DOHH2 (cell line): ENCODE data around the gene PDIA4.

ENCODE experiments used
- H3F3A ChIP-seq: fragments of 200-600 bp; sonication (generic), shearing (Covaris generic); 2 replicates; pipeline ENCODE4 v1.6.0; 2016; ENCODE audit warnings: antibody characterized with exemption, mild to moderate bottlenecking; ENCODE audit not compliant: control insufficient read depth, insufficient read depth
- H3K27ac ChIP-seq: fragments of 200-600 bp; sonication (generic); 2 replicates; pipeline ENCODE4 v1.5.1; 2014; ENCODE audit warnings: low read depth, mild to moderate bottlenecking, low read length, moderate library complexity
- H3K27me3 ChIP-seq: fragments of 200-600 bp; sonication (generic); 2 replicates; pipeline ENCODE4 v1.6.1; 2014; ENCODE audit warnings: mild to moderate bottlenecking, low read length, mixed read lengths; ENCODE audit not compliant: control insufficient read depth
- H3K36me3 ChIP-seq: fragments of 200-600 bp; sonication (generic); 2 replicates; pipeline ENCODE4 v1.6.1; 2014; ENCODE audit warnings: mild to moderate bottlenecking, low read length, moderate library complexity, mixed read lengths; ENCODE audit not compliant: control insufficient read depth
- H3K4me1 ChIP-seq: fragments of 200-600 bp; sonication (generic); 2 replicates; pipeline ENCODE4 v1.6.1; 2014; ENCODE audit warnings: mild to moderate bottlenecking, low read length, mixed read lengths; ENCODE audit not compliant: control insufficient read depth
- H3K4me2 ChIP-seq: fragments of 200-600 bp; sonication (generic); 2 replicates; pipeline ENCODE4 v1.6.0; 2014; ENCODE audit warnings: mild to moderate bottlenecking, low read length, moderate library complexity
- H3K4me3 ChIP-seq: fragments of 200-600 bp; sonication (generic); 2 replicates; pipeline ENCODE4 v1.5.1; 2014; ENCODE audit warnings: mild to moderate bottlenecking, low read length, mixed read lengths
- H3K79me2 ChIP-seq: fragments of 200-600 bp; sonication (generic); 2 replicates; pipeline ENCODE4 v1.6.1; 2014; ENCODE audit warnings: mild to moderate bottlenecking, low read length, mixed read lengths; ENCODE audit not compliant: control insufficient read depth
- H3K9me2 ChIP-seq: fragments of 200-600 bp; sonication (generic); replicated peaks from 2 replicates; pipeline ENCODE4 v1.6.1; 2014; ENCODE audit warnings: mild to moderate bottlenecking, low read length, mixed read lengths; ENCODE audit not compliant: control insufficient read depth
- H3K9me3 ChIP-seq: fragments of 200-600 bp; sonication (generic); 2 replicates; pipeline ENCODE4 v1.6.1; 2014; ENCODE audit warnings: antibody characterized with exemption, low read length, mixed read lengths; ENCODE audit not compliant: control insufficient read depth, insufficient read depth
- H4K20me1 ChIP-seq: fragments of 200-600 bp; sonication (generic); 2 replicates; pipeline ENCODE4 v1.6.0; 2014; ENCODE audit warnings: low read depth, mild to moderate bottlenecking, antibody characterized with exemption, low read length, moderate library complexity; ENCODE audit not compliant: control insufficient read depth, insufficient read depth
- CTCF ChIP-seq: fragments of 200-600 bp; sonication (generic); IDR thresholded peaks from one replicate; pipeline ENCODE4 v1.5.1; 2014; ENCODE audit warnings: antibody characterized with exemption, mild to moderate bottlenecking, low read depth, low read length; ENCODE audit not compliant: poor library complexity, severe bottlenecking
- EZH2phosphoT487 ChIP-seq: fragments of 200-600 bp; sonication (generic); IDR thresholded peaks from 2 replicates; pipeline ENCODE4 v1.6.1; 2017; ENCODE audit warnings: borderline replicate concordance, mild to moderate bottlenecking, antibody characterized with exemption, low read length, moderate library complexity, mixed read lengths

Gene PDIA4

GRCh38 chr7:148959726-148960125, 68.6 kb downstream of the PDIA4 start:
- no peak for TF ChIP-seq CTCF
- TF ChIP-seq EZH2phosphoT487, result no peak
- H3K9me3 ChIP-seq, result no peaks in the 10 kb centered on the region
- H3K4me2 ChIP-seq, result no peak overlapping the region
- peaks cover 14% of the 10 kb centered on the region for H3K27me3 ChIP-seq
- H3K79me2 ChIP-seq, result no peaks in the 10 kb centered on the region
- no peaks in the 10 kb centered on the region for H4K20me1 ChIP-seq
- no peaks in the 10 kb centered on the region for H3F3A ChIP-seq
- no peaks in the 10 kb centered on the region for H3K9me2 ChIP-seq
- H3K4me3 ChIP-seq, result no peak overlapping the region
- no peak overlapping the region for H3K27ac ChIP-seq
- peaks cover 24% of the 10 kb centered on the region for H3K4me1 ChIP-seq
- no peaks in the 10 kb centered on the region for H3K36me3 ChIP-seq

DNA sequence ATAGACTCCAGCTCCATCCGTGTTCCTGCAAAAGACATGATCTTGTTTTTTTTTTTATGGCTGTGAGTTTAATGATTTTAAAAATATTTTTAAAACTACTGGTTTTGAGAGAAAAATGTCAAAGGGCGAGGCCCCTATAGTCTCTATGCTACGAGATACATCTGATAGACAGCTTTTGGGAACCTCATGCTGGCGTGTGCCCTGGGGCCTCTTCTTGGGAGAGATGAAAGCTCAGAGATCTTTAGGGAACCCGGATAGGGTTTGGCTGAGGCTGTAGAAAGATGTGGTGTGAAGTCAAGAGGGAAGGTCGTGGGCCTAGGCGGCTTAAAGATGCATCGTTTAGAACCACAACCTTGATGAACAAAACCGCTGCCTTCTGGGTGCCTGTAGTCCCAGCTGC, 70.2 kb downstream of the PDIA4 start:
- Histone ChIP-seq H3F3A (no peaks in the 10 kb centered on the region), H3K27ac (no peak overlapping the region), H3K27me3 (peaks cover 11% of the 10 kb centered on the region), H3K4me3 (no peak overlapping the region), H3K9me3 (no peaks in the 10 kb centered on the region), H3K36me3 (no peaks in the 10 kb centered on the region), H3K79me2 (no peaks in the 10 kb centered on the region), H3K4me2 (no peak overlapping the region), H4K20me1 (no peaks in the 10 kb centered on the region), H3K4me1 (peaks cover 8% of the 10 kb centered on the region), H3K9me2 (no peaks in the 10 kb centered on the region)
- TF ChIP-seq EZH2phosphoT487 (no peak), CTCF (no peak)

- Histone ChIP-seq H3K4me3 (no peak overlapping the region), H3K79me2 (no peaks in the 10 kb centered on the region), H3K27ac (no peak overlapping the region), H3K9me3 (no peaks in the 10 kb centered on the region), H3F3A (no peaks in the 10 kb centered on the region), H3K9me2 (no peaks in the 10 kb centered on the region), H3K27me3 (peaks cover 10% of the 10 kb centered on the region; the same call in 1 of the 2 replicates), H4K20me1 (no peaks in the 10 kb centered on the region), H3K4me1 (no peaks in the 10 kb centered on the region), H3K4me2 (no peak overlapping the region), H3K36me3 (no peaks in the 10 kb centered on the region)
- no peak for TF ChIP-seq EZH2phosphoT487
- TF ChIP-seq CTCF, result no peak
Measured at GRCh38 chr7:148954766-148955165, 73.5 kb downstream of the PDIA4 start.

- no peaks in the 10 kb centered on the region for H3K79me2 ChIP-seq
- H3K4me3 ChIP-seq, result no peak overlapping the region
- no peaks in the 10 kb centered on the region for H3K9me2 ChIP-seq
- peaks cover 7% of the 10 kb centered on the region; the same call in 1 of the 2 replicates for H3K27me3 ChIP-seq
- no peaks in the 10 kb centered on the region for H3K4me1 ChIP-seq
- H4K20me1 ChIP-seq, result no peaks in the 10 kb centered on the region
- no peaks in the 10 kb centered on the region for H3F3A ChIP-seq
- no peak for TF ChIP-seq CTCF
- no peak for TF ChIP-seq EZH2phosphoT487
- no peaks in the 10 kb centered on the region for H3K36me3 ChIP-seq
- H3K27ac ChIP-seq, result no peak overlapping the region
- H3K9me3 ChIP-seq, result no peaks in the 10 kb centered on the region
- H3K4me2 ChIP-seq, result no peak overlapping the region
Measured at GRCh38 chr7:148953676-148954075, 74.6 kb downstream of the PDIA4 start.
